IMR-90 (cell line): ENCODE measurements around the gene MRPS34.

Experiments used
- POLR2A ChIP-seq: IDR thresholded peaks from 2 replicates; pipeline ENCODE4 v1.6.1; 2012; ENCODE audit warnings: mild to moderate bottlenecking, low read depth, low read length
- TF ChIP-seq, protein P1 (sequence below): conservative IDR thresholded peaks from 2 replicates; pipeline ENCODE4 v1.5.1; 2012; ENCODE audit warnings: mild to moderate bottlenecking, low read depth, low read length, improper control_type of control experiment
- TF ChIP-seq, protein P2 (sequence below): fragments of 150-350 bp; IDR thresholded peaks from 2 replicates; pipeline ENCODE4 v1.6.1; 2017; ENCODE audit warnings: mild to moderate bottlenecking, antibody characterized with exemption, low read length, low read depth

DNA sequence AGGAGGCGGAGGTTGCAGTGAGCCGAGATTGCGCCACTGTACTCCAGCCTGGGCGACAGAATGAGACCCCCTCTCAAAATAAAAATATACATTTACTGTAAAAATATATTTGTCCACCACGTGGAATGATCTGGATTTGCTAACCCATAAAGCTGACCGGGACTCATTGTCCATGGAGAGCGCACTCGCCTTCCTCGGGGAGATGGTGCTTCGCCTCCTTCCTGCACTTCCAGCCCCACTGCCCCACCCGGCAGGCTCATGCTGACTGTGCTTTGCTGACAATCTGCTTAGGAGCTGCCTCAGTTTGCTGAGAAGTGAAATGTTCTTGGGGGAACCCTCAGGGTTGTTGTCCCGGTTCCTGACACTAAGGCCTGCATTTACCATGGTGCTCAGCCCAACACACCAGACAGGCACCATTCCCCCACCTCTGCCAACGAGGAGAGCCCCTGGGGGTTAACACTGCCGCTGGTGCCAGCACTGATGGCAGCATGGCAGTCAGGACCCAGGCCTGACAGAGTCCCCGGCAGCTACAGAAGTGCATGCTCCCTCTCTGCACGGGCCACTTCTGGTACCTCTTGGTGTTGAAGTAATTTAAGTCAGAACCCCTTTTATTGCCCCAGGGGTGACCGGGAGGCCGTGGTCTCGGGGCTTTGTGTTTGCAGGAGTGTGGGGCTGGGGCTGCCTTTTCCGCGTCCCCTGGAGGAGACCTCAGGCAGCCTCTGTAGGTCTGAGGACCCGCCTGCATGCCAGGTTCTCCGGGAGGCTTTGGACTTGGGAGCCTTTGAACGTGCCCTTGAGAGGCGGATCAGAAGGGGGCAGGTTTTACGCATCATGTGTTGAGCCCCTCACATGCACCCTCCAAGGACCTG, 12.3 kb upstream of the MRPS34 start:
- TF ChIP-seq, protein P1, sequence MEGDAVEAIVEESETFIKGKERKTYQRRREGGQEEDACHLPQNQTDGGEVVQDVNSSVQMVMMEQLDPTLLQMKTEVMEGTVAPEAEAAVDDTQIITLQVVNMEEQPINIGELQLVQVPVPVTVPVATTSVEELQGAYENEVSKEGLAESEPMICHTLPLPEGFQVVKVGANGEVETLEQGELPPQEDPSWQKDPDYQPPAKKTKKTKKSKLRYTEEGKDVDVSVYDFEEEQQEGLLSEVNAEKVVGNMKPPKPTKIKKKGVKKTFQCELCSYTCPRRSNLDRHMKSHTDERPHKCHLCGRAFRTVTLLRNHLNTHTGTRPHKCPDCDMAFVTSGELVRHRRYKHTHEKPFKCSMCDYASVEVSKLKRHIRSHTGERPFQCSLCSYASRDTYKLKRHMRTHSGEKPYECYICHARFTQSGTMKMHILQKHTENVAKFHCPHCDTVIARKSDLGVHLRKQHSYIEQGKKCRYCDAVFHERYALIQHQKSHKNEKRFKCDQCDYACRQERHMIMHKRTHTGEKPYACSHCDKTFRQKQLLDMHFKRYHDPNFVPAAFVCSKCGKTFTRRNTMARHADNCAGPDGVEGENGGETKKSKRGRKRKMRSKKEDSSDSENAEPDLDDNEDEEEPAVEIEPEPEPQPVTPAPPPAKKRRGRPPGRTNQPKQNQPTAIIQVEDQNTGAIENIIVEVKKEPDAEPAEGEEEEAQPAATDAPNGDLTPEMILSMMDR, result no peak
- no peak for TF ChIP-seq POLR2A
- TF ChIP-seq, protein P2, sequence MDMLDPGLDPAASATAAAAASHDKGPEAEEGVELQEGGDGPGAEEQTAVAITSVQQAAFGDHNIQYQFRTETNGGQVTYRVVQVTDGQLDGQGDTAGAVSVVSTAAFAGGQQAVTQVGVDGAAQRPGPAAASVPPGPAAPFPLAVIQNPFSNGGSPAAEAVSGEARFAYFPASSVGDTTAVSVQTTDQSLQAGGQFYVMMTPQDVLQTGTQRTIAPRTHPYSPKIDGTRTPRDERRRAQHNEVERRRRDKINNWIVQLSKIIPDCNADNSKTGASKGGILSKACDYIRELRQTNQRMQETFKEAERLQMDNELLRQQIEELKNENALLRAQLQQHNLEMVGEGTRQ, result no peak
